HT-29 (cell line): ENCODE measurements around the gene ALDH4A1. TPM values are rescaled to one million over a fixed set of nuclear protein-coding genes. Genes with fewer than 3 reads are reported as not detected.
A peak's percentile ranks its signal among the peaks of the same experiment; 100 is the strongest.

Experiments
- DNase-seq: peaks from one replicate; pipeline ENCODE4 v3.0.0-alpha.2; 2015; ENCODE audit warnings: low spot score
- total RNA-seq: library from RNA; depleted of rRNA; stranded (reverse); fragments of >200 nt; shearing (Covaris generic); gene quantifications from 2 replicates; pipeline ENCODE4 v1.2.3, GENCODE V29; 2014

The ALDH4A1 gene
- total RNA-seq, 1 experiment from 2014 or later: 60.7 TPM

GRCh38 chr1:18922848-18923755 lies 20.7 kb upstream of the ALDH4A1 start:
- DNase-seq: no peak

GRCh38 chr1:18922319-18922726 lies 20.0 kb upstream of the ALDH4A1 start:
- no peak for DNase-seq

DNA sequence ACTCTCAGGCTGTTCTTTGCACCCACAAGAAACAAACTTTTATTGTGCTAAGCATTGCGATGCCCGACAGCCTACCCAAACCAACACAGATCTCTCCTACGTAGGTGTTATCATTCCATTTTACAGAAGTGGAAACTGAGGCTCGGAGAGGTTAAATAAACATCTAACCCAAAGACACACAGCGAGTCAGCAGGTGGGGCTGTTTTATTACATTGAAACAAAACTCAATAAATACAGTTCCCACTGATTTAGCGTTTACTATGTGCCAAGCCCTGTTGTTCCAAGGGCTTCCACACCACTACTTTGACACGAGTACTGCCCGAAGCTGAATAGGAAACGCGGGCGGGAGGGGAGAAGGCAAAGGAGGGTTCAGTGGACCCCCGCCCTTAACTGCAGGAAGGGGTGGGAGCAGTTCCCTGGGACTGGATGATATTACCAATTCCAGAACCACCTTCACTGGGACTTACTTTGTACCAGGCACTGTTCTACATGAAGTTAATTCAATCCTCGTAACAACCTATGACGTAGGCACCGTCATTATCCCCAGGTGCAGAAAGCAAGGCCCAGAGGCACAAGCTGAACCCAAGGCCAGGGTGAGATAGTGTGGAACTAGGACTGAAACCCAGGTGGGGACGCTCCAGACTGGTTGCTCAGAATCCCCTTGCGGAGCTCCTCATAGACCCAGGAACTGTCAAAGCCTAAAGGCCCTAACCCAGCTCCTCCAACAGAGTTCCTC lies 19.3 kb upstream of the ALDH4A1 start:
- no peak for DNase-seq

DNA sequence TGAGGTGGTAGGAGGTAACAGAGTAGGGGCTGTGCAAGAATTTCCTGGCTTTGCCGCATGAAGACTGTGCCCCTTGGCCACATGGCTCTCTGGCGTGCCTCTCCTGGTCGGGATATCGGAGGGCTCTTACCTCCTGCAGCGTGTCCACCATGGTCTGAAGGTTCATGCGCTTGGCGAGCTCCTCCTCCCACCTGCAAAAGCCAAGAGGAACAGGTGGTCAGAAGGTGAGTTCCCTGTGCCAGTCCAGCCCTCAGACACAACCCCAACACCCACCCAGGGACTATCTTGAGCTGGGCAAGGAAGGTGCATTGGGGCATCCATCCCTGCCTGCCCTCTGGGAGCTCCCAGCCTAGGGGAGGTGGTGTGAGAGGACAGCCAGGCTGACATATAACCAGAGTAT lies 18.6 kb upstream of the ALDH4A1 start:
- DNase-seq: no peak

GRCh38 chr1:18919956-18920355 lies 17.6 kb upstream of the ALDH4A1 start:
- no peak for DNase-seq

DNA sequence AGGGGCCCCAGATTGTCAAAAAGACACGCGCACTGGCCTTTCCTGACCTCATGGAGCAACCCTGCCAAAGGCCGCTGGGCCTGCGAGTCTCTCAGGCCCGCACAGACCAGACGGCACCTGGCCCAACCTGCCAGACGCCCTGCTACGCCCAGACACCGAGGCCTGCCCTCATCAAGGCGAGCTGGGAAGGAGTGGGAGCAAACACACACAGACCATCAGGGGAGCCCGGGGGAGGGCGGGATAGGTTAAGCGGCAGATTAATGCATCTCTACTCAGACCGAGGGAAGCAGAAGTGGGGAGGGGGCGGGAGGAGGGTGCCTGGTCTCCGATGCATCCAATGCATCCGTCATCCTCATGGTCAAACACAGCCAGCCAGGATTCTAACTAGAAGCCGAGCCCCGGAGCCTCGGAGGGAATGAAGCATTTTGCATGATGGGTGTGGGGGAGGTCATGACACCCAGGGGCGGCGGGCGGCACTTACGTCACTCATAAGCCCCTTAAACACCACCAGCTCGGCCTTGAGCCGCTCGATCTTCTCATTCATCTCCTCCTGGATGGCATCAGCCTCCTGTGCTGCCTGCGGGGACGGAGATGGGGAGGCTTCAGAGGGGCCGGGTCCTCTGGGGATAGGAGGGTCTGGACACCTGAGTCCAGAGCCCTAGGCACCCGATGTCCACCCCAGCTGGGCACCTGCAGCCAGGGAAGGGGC lies 17.0 kb upstream of the ALDH4A1 start:
- no peak for DNase-seq

DNA sequence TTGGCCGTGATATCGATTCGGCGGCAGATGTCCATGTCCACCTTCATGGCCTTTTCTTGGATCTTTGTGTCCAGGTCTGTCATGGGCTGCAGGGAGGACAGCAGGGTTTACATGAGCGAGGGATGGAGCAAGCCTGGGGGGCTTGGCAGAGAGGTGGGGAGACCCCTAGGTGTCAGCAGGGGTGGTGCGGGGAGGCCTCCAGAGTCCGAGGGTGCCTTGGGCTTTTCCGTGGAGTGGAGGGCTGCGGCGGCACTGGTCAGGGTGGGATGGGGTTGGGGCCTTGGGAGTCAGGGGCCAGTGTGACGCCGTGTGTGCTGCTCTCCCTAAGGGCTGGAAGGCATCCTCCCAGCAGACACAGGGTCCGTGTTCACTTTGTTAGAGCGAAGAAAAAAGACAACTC lies 16.1 kb upstream of the ALDH4A1 start:
- no peak for DNase-seq

GRCh38 chr1:18917071-18917799 lies 14.9 kb upstream of the ALDH4A1 start:
- DNase-seq: no peak

DNA sequence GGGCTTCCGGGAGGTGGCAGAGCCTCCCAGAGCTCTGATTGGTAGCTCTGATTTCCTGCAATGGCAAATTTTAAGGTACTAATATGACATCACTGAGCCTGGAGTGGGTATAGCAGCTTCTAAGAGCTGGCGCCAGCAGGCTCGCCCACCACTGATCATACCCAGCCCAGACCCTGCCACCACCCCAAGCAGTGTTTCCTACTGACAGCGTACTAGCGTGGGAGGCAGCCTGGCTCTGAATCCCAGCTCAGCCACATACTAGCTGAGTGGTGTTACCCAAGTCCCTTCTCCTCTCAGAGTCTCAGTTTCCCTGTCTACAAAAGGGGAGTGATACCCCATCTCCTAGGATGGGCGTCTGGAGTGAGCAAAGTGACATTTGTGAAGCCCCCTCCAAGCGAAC lies 13.0 kb upstream of the ALDH4A1 start:
- no peak for DNase-seq

DNA sequence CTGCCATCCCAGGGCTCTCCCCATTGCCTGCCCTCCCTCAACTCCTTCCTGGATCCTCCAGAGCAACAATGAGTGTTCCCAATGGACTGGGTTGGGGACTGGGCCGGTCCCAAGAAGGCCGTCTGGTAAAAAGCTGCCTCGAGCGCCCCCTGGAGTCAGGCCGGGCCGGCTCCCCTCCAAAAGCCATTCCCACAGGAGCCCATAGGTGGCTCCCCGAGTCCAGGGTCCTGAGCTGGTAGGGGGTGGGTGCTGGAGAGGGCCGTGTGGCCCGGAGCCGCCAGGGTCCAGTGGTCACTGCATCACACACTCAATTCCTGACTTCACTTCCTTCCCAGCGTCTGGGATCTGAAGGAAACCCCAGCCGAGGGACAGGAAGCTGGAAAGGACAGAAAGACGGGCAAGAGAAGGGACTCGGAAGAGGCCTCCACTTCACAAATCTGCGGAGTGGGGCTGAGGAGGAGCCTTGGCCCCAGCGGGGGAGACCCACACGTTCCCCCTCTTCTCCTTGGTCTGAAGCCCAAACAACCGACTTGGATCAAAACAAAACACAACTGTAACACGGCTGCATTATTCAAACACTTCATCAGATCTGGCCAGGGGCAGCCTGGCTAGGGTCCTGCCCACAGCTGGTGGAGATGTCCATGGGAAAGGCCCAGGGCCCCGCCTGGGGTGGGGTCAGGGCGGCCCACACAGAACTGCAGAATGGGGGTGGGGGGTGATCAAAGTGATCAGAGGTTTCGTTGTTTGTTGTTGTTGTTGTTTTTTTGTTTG lies 10.9 kb upstream of the ALDH4A1 start:
- peak; percentile 87 for DNase-seq

GRCh38 chr1:18912550-18912949 lies 10.2 kb upstream of the ALDH4A1 start:
- no peak for DNase-seq

DNA sequence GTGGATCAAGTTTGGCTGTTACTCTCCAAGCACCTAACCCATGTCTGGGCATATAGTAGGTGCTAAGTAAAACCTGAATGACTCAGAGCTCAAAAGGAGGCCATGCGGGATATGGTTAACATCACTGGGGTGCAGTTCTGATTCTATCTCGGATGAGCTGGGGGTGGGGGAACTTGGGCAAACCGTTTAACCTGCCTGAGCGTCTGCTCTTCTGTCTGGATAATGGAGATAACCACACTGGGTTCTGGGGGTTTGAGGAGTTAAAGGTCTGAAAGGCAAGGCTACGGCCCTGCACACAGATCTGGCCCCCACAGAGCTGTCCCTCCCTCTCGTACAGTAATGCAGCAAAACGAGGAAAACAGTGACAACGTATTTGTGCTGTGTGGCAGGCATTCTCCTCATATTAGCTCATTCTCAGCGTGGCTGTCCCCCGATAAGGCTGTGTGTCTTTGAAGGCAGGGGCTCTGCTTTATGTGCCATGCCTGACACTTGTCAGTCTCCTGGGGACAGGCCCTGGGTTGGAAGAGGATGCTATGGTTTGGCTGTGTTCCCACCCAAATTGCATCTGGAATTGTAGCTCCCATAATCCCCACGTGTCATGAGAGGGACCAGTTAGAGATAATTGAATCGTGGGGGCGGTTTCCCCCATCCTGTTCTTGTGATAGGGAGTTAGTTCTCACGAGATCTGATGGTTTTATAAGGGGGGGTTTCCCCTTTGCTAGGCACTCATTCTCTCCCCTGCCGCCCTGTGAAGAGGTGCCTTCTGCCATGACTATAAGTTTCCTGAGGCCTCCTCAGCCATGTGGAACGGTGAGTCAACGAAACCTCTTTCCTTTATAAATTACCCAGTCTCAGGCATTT lies 6.8 kb upstream of the ALDH4A1 start:
- DNase-seq: no peak

GRCh38 chr1:18907917-18908845 lies 5.8 kb upstream of the ALDH4A1 start:
- no peak for DNase-seq

GRCh38 chr1:18907021-18907916 lies 4.9 kb upstream of the ALDH4A1 start:
- peak; percentile 79 for DNase-seq

- no peak for DNase-seq
Observed at GRCh38 chr1:18903291-18903756, 969 bp upstream of the ALDH4A1 start.

- DNase-seq: peak; percentile 33
Observed at GRCh38 chr1:18901952-18902522, 318 bp downstream of the ALDH4A1 start.
